GM06990 (cell line): ENCODE data around the gene STK10.

Experiments used
- DNase-seq: peaks from one replicate; pipeline ENCODE4 v3.0.0-alpha.2; 2011; ENCODE audit not compliant: insufficient read length; ENCODE audit errors: extremely low read depth
- H3K27me3 ChIP-seq: replicated peaks from 2 replicates; pipeline ENCODE4 v1.6.0; 2011; ENCODE audit warnings: low read length; ENCODE audit not compliant: control insufficient read depth, insufficient read depth
- H3K36me3 ChIP-seq: 2 replicates; pipeline ENCODE4 v1.5.1; 2011; ENCODE audit warnings: low read length; ENCODE audit not compliant: control insufficient read depth, insufficient read depth
- H3K4me3 ChIP-seq: replicated peaks from 2 replicates; pipeline ENCODE4 v1.5.1; 2011; ENCODE audit warnings: low read depth, mild to moderate bottlenecking, control low read depth, low read length
- CTCF ChIP-seq: IDR thresholded peaks from 2 replicates; pipeline ENCODE4 v1.5.1; 2011; ENCODE audit warnings: low read length, control low read depth, mild to moderate bottlenecking, inconsistent platforms; ENCODE audit not compliant: insufficient read depth, poor library complexity, severe bottlenecking

The STK10 gene

GRCh38 chr5:172055421-172055820, 132.6 kb downstream of the STK10 start:
- H3K27me3 ChIP-seq: no peaks in the 10 kb centered on the region
- H3K36me3 ChIP-seq: peaks cover 58% of the 10 kb centered on the region
- no peak overlapping the region for H3K4me3 ChIP-seq
- DNase-seq: no peak
- no peak for TF ChIP-seq CTCF

GRCh38 chr5:172054611-172055153, 133.3 kb downstream of the STK10 start:
- Histone ChIP-seq H3K36me3 (peaks cover 51% of the 10 kb centered on the region), H3K4me3 (no peak overlapping the region), H3K27me3 (no peaks in the 10 kb centered on the region)
- no peak for DNase-seq
- TF ChIP-seq CTCF: no peak

DNA sequence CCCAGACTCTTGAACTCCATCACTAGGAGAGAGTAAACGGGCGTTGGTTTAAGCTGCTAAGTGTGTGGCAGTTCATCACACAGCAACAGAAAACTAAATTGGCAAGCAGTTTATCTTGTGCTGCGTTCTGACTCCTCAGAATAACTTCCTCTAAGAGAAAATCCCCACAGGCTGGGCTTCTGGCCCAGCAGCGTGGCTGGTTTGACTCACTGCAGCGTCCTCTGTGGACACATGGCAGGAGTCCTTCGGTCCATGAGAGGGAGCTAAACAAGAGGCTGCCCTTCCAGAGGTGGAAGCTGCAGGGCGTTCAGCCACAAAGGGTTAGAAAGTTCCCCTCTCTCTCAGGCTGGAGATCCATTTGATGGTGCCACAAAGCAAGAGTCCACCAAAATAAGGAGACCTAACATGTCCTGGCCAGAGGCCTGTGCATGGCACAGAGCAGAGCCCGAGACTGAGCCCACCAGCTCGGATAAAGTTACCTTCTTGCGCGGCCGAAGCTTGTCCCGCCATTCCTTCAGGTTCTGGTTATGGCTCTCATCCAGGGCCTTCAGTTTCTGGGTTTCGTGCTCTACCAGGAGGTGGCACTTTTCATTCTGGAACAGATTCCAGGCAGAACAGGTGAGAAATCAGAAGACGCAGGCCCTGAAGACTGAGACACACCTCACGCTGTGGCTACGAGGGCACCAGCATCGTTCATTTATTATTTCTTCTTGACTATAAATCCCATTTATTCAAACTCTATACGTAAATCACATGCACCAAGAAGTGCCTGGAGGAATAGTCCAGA, 135.4 kb downstream of the STK10 start:
- Histone ChIP-seq H3K36me3 (peaks cover 48% of the 10 kb centered on the region), H3K4me3 (no peak overlapping the region), H3K27me3 (no peaks in the 10 kb centered on the region)
- TF ChIP-seq CTCF: no peak
- no peak for DNase-seq

- peaks cover 46% of the 10 kb centered on the region for H3K36me3 ChIP-seq
- H3K27me3 ChIP-seq: no peaks in the 10 kb centered on the region
- H3K4me3 ChIP-seq: no peak overlapping the region
- no peak for DNase-seq
- TF ChIP-seq CTCF: no peak
Observed at GRCh38 chr5:172051643-172052339, 136.2 kb downstream of the STK10 start.

- Histone ChIP-seq H3K27me3 (no peaks in the 10 kb centered on the region), H3K36me3 (peaks cover 40% of the 10 kb centered on the region), H3K4me3 (no peak overlapping the region)
- no peak for DNase-seq
- no peak for TF ChIP-seq CTCF
Observed at GRCh38 chr5:172050080-172050479, 137.9 kb downstream of the STK10 start.
